ENCODE measurements around the gene MEA1.

DNA sequence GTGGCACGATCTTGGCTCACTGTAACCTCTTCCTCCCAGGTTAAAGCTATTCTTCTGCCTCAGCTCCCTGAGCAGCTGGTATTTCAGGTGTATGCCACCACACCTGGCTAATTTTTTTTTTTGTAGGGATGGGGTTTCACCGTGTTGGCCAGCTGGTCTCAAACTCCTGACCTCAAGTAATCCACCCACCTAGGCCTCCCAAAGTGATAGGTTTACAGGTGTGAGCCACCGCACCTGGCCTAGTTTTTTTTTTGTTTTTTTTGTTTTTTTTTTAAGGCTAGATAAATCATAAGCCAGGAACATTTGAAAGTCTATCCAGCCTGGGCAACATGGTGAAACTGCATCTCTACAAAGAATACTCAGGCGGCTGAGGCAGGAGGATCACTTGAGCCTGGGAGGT is 18.6 kb upstream of the MEA1 start:
- TF ChIP-seq CTCF (IDR thresholded peaks at IDR 0.05), result no peak
- TF ChIP-seq POLR2A (IDR thresholded peaks at IDR 0.05), result no peak

Data from lower leg skin (tissue), 3 donors.